ENCODE data around the gene CYP2S1. TPM values are rescaled to one million over a fixed set of nuclear protein-coding genes. Genes with fewer than 3 reads are reported as not detected.
"Not testable (repeated sequence)": the region's sequence is repeated elsewhere in the genome, so short reads cannot be mapped to it uniquely, and the experiment has no call there.

CYP2S1 gene
- total RNA-seq, 1 experiment from 2014 or later, result not detected

DNA sequence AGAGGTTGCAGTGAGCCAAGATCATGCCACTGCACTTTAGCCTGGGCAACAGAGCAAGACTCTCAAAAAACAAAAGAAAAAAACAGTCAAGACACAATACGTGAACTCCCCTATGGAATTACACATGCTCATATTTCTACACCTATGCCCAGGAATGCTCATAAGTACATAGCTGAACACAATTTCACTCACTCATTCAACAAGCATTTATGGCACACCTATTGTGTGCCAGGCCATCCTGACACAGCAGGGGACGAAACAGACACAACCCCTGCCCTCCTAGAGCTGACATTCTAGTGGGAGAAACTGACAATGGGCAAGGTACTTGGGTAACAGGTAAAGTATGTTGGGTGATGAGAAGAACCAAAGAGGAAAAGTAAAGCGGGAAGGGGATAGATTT lies 35.5 kb downstream of the CYP2S1 start:
- no peaks in the 10 kb centered on the region for H3K36me3 ChIP-seq (ENCODE audit: insufficient read depth, low read length)
- H3K79me2 ChIP-seq (ENCODE audit: low read length), result no peaks in the 10 kb centered on the region
- H2AFZ ChIP-seq (ENCODE audit: low read length), result no peak overlapping the region
- H3K27ac ChIP-seq (ENCODE audit: low read length), result no peak overlapping the region
- no peaks in the 10 kb centered on the region for H3K27me3 ChIP-seq (ENCODE audit: low read length)
- no peak for DNase-seq
- no peaks in the 10 kb centered on the region for H3K9me3 ChIP-seq (ENCODE audit: low read length)
- H3K4me2 ChIP-seq (ENCODE audit: low read depth, low read length, poor library complexity, severe bottlenecking), result no peak overlapping the region
- no peak overlapping the region for H3K9ac ChIP-seq (ENCODE audit: low read length)
- H4K20me1 ChIP-seq (ENCODE audit: insufficient read depth, low read depth, low read length), result no peaks in the 10 kb centered on the region
- H3K9me2 ChIP-seq (replicated peaks; ENCODE audit: insufficient read depth, low read length), result no peaks in the 10 kb centered on the region
- no peak overlapping the region for H3K4me3 ChIP-seq (ENCODE audit: low read length)
- no peaks in the 10 kb centered on the region for H3K4me1 ChIP-seq (ENCODE audit: low read length)

DNA sequence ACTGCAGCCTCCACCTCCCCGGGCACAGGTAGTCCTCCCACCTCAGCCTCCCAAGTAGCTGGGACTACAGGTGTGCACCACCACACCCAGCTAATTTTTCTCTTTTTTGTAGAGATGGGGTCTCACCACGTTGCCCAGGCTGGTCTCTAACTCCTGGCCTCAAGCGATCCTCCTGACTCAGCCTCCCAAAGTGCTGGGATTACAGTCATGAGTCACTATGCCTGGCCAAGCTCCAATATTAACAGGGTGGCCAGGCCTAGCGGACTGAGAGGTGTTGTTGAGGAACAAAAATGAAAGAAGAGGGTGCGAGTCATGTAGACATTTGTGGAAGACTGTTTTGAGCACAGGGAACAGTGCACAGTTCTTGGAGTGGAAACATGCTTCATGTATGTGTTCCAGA lies 36.3 kb downstream of the CYP2S1 start:
- not testable (repeated sequence) for H3K27ac ChIP-seq (ENCODE audit: low read length)

DNA sequence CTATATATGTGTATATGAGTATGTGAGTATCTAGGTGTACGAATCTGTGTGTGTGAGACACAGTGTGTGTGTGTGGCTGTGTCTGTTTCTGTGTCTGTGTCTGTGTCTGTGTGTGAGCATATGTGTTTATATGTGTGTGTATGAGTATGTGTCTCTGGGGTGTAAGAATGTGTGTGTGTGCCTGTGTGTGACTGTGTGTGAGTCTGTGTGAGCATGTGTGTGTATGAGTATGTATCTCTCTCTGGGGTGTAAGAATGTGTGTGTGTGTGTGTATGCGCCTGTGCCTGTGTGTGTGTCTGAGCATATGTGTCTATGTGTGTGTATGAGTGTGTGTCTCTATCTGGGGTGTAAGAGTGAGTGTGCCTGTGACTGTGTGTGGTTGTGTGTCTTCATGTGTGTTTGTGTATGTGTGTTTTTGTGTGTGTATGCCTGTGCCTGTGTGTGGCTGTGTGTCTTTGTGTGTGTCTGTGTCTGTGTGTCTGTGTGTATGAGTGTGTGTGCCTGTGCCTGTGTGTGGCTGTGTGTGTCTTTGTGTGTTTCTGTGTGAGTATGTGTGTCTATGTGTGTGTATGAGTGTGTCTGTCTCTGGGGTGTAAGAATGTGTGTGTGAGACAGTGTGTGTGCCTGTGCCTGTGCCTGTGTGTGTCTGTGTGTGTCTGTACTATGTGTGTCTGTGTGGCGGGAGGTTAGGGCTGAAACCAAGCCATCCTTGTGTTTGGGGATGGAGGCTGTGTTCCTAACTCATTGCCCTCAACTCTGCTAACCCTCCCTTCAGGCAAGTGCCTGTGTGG lies 37.2 kb downstream of the CYP2S1 start:
- Histone ChIP-seq H3K9ac (ENCODE audit: low read length) (no peak overlapping the region), H3K27ac (ENCODE audit: low read length) (no peak overlapping the region), H3K79me2 (ENCODE audit: low read length) (no peaks in the 10 kb centered on the region), H3K4me2 (ENCODE audit: low read depth, low read length, poor library complexity, severe bottlenecking) (no peak overlapping the region), H3K4me1 (ENCODE audit: low read length) (no peaks in the 10 kb centered on the region), H3K9me2 (replicated peaks; ENCODE audit: insufficient read depth, low read length) (no peaks in the 10 kb centered on the region), H3K9me3 (ENCODE audit: low read length) (no peaks in the 10 kb centered on the region), H2AFZ (ENCODE audit: low read length) (no peak overlapping the region), H3K4me3 (ENCODE audit: low read length) (no peak overlapping the region), H4K20me1 (ENCODE audit: insufficient read depth, low read depth, low read length) (no peaks in the 10 kb centered on the region), H3K27me3 (ENCODE audit: low read length) (no peaks in the 10 kb centered on the region), H3K36me3 (ENCODE audit: insufficient read depth, low read length) (no peaks in the 10 kb centered on the region)
- no peak for DNase-seq

More for the DNA sequence above, 36.3 kb downstream of the CYP2S1 start:
- H3K36me3 ChIP-seq (ENCODE audit: insufficient read depth, low read length); H3K4me1 ChIP-seq (ENCODE audit: low read length); H3K79me2 ChIP-seq (ENCODE audit: low read length); H4K20me1 ChIP-seq (ENCODE audit: insufficient read depth, low read depth, low read length); H3K4me2 ChIP-seq (ENCODE audit: low read depth, low read length, poor library complexity, severe bottlenecking); H3K27me3 ChIP-seq (ENCODE audit: low read length); H2AFZ ChIP-seq (ENCODE audit: low read length); DNase-seq; H3K4me3 ChIP-seq (ENCODE audit: low read length); H3K9me2 ChIP-seq (replicated peaks; ENCODE audit: insufficient read depth, low read length); H3K9ac ChIP-seq (ENCODE audit: low read length); H3K9me3 ChIP-seq (ENCODE audit: low read length): not testable (repeated sequence)

DNA sequence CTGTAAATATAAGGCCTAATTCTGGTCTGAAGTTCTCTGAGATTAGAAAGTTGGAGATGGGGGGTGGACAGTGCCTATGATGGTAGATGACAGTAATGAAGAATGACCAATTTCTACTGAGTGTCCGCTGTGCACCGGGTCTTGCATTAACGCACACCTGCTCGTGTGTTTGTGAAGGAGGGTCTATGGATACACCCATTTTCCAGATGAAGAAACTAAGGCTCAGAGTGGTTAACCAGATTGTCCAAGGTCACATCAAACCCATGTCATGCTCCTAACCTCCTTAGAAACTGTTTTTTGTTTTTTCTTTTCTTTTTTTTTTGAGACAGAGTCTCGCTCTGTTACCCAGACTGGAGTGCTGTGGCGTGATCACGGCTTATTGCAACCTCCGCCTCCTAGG lies 39.7 kb downstream of the CYP2S1 start:
- Histone ChIP-seq H3K9ac (ENCODE audit: low read length) (no peak overlapping the region), H3K9me2 (replicated peaks; ENCODE audit: insufficient read depth, low read length) (no peaks in the 10 kb centered on the region), H3K9me3 (ENCODE audit: low read length) (no peaks in the 10 kb centered on the region), H3K4me3 (ENCODE audit: low read length) (no peak overlapping the region), H3K79me2 (ENCODE audit: low read length) (no peaks in the 10 kb centered on the region), H3K27ac (ENCODE audit: low read length) (no peak overlapping the region), H3K36me3 (ENCODE audit: insufficient read depth, low read length) (no peaks in the 10 kb centered on the region), H4K20me1 (ENCODE audit: insufficient read depth, low read depth, low read length) (no peaks in the 10 kb centered on the region), H3K27me3 (ENCODE audit: low read length) (no peaks in the 10 kb centered on the region), H3K4me1 (ENCODE audit: low read length) (no peaks in the 10 kb centered on the region), H3K4me2 (ENCODE audit: low read depth, low read length, poor library complexity, severe bottlenecking) (no peak overlapping the region), H2AFZ (ENCODE audit: low read length) (no peak overlapping the region)
- no peak for DNase-seq

DNA sequence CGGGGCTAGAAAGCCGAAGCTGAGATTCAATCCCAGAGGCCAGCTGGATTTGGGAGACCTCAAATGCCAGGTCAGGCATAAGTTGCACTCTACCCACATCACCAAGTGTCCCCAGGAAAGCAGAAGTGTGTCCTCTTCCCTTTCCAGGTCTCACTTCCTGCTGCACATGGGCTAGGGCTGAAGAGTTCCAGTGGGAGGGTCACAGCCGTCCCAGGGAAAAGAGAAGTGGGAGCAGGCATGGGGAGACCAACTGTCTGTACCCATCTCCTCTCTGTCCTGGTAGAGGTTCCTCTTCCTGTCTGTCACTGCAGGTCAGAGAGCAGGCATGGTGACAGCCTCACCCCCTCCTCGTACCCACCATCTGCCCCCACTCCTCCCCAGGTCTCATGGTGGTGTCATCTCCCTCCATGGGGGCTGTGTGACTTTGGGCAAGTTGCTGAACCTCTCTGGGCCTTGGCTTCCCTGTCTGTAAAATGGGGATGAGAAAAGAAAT lies 40.8 kb downstream of the CYP2S1 start:
- H4K20me1 ChIP-seq (ENCODE audit: insufficient read depth, low read depth, low read length), result no peaks in the 10 kb centered on the region
- no peaks in the 10 kb centered on the region for H3K9me2 ChIP-seq (replicated peaks; ENCODE audit: insufficient read depth, low read length)
- no peak overlapping the region for H3K4me3 ChIP-seq (ENCODE audit: low read length)
- H3K4me1 ChIP-seq (ENCODE audit: low read length), result no peaks in the 10 kb centered on the region
- H3K4me2 ChIP-seq (ENCODE audit: low read depth, low read length, poor library complexity, severe bottlenecking), result no peak overlapping the region
- no peak overlapping the region for H3K9ac ChIP-seq (ENCODE audit: low read length)
- H3K79me2 ChIP-seq (ENCODE audit: low read length), result no peaks in the 10 kb centered on the region
- no peak overlapping the region for H2AFZ ChIP-seq (ENCODE audit: low read length)
- H3K27me3 ChIP-seq (ENCODE audit: low read length), result no peaks in the 10 kb centered on the region
- H3K27ac ChIP-seq (ENCODE audit: low read length), result no peak overlapping the region
- no peak for DNase-seq
- no peaks in the 10 kb centered on the region for H3K36me3 ChIP-seq (ENCODE audit: insufficient read depth, low read length)
- H3K9me3 ChIP-seq (ENCODE audit: low read length), result no peaks in the 10 kb centered on the region

DNA sequence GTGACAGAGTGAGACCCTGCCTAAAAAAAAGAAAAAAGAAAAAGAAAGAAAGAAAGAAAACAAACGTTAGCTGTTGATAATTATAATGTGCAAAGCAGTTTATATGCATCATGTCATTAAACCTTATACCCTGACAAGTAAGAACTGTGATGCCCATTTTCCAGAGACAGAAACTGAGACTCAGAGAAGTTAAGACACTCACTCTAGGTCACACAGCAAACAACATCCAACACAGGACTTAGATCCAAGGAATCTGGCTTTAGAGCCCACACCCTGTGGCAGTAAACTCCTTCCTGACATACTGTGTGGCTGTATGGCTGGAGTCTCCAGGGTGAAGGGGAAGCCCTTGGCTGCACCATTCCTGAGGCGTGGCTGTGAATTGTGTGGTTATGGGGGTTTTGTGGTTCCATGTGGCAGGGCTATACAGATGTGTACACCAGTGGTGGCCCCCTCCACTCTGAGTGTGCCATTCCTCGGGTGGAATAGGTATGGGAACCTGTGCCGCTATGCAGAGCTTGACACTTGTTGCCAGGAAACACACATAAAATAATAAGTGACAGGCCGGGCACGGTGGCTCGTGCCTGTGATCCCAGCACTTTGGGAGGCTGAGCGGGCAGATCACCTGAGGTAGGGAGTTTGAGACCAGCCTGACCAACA lies 41.6 kb downstream of the CYP2S1 start:
- no peaks in the 10 kb centered on the region for H3K9me2 ChIP-seq (replicated peaks; ENCODE audit: insufficient read depth, low read length)
- no peak overlapping the region for H3K4me3 ChIP-seq (ENCODE audit: low read length)

DNA sequence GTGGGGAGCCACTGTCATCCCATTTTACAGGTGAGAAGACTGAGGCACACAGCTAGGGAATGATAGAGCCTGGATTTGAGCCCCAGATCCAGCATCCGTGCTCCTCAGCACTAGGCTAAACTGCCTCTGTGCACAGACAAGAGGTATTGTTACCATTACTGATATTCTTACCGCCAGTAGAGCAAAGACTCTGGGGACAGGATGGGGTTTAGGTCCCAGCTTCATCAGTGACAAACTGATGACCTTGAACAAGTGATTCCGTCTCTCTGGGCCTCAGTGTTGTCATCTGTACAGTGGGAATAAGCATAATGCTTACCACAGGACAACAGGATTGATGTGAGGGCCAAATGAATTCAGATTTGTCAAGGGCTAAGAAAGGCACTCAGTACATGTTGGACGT lies 42.5 kb downstream of the CYP2S1 start:
- DNase-seq, result no peak
- no peaks in the 10 kb centered on the region for H4K20me1 ChIP-seq (ENCODE audit: insufficient read depth, low read depth, low read length)
- H3K36me3 ChIP-seq (ENCODE audit: insufficient read depth, low read length), result no peaks in the 10 kb centered on the region
- no peak overlapping the region for H3K4me2 ChIP-seq (ENCODE audit: low read depth, low read length, poor library complexity, severe bottlenecking)
- H3K4me1 ChIP-seq (ENCODE audit: low read length), result no peaks in the 10 kb centered on the region
- no peaks in the 10 kb centered on the region for H3K27me3 ChIP-seq (ENCODE audit: low read length)
- H3K79me2 ChIP-seq (ENCODE audit: low read length), result no peaks in the 10 kb centered on the region
- H3K9me3 ChIP-seq (ENCODE audit: low read length), result no peaks in the 10 kb centered on the region
- no peak overlapping the region for H3K4me3 ChIP-seq (ENCODE audit: low read length)
- no peak overlapping the region for H2AFZ ChIP-seq (ENCODE audit: low read length)
- no peak overlapping the region for H3K9ac ChIP-seq (ENCODE audit: low read length)
- H3K27ac ChIP-seq (ENCODE audit: low read length), result no peak overlapping the region
- no peaks in the 10 kb centered on the region for H3K9me2 ChIP-seq (replicated peaks; ENCODE audit: insufficient read depth, low read length)

More for the DNA sequence above, 41.6 kb downstream of the CYP2S1 start:
- no peak for DNase-seq
- no peaks in the 10 kb centered on the region for H3K36me3 ChIP-seq (ENCODE audit: insufficient read depth, low read length)
- H3K4me2 ChIP-seq (ENCODE audit: low read depth, low read length, poor library complexity, severe bottlenecking), result no peak overlapping the region
- H3K9ac ChIP-seq (ENCODE audit: low read length), result no peak overlapping the region
- no peaks in the 10 kb centered on the region for H4K20me1 ChIP-seq (ENCODE audit: insufficient read depth, low read depth, low read length)
- H3K9me3 ChIP-seq (ENCODE audit: low read length), result no peaks in the 10 kb centered on the region
- H3K27me3 ChIP-seq (ENCODE audit: low read length), result no peaks in the 10 kb centered on the region
- no peak overlapping the region for H3K27ac ChIP-seq (ENCODE audit: low read length)
- H2AFZ ChIP-seq (ENCODE audit: low read length), result no peak overlapping the region
- H3K79me2 ChIP-seq (ENCODE audit: low read length), result no peaks in the 10 kb centered on the region
- no peaks in the 10 kb centered on the region for H3K4me1 ChIP-seq (ENCODE audit: low read length)

DNA sequence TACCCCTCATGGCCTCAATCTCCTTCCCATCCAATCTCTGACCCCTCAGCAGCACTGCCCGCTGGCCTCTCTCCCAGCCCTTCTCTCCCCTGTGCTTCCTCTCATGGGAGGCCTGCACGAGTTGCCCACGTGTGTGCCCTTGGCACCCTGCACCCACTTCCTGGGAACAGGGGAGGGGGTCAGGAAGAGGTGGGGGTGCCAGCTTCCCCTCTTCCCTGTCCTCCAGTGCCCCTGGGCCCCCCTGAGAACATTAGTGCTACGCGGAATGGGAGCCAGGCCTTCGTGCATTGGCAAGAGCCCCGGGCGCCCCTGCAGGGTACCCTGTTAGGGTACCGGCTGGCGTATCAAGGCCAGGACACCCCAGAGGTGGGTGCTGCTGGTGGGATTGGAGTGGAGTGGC lies 45.2 kb downstream of the CYP2S1 start:
- Histone ChIP-seq H2AFZ (ENCODE audit: low read length) (no peak overlapping the region), H3K9me2 (replicated peaks; ENCODE audit: insufficient read depth, low read length) (no peaks in the 10 kb centered on the region)
- no peak for DNase-seq

More for the DNA sequence above, 45.2 kb downstream of the CYP2S1 start:
- no peaks in the 10 kb centered on the region for H3K36me3 ChIP-seq (ENCODE audit: insufficient read depth, low read length)
- no peaks in the 10 kb centered on the region for H3K9me3 ChIP-seq (ENCODE audit: low read length)
- H3K27ac ChIP-seq (ENCODE audit: low read length), result no peak overlapping the region
- H3K4me3 ChIP-seq (ENCODE audit: low read length), result no peak overlapping the region
- H3K4me2 ChIP-seq (ENCODE audit: low read depth, low read length, poor library complexity, severe bottlenecking), result no peak overlapping the region
- H3K9ac ChIP-seq (ENCODE audit: low read length), result no peak overlapping the region
- no peaks in the 10 kb centered on the region for H3K27me3 ChIP-seq (ENCODE audit: low read length)
- no peaks in the 10 kb centered on the region for H3K4me1 ChIP-seq (ENCODE audit: low read length)
- H4K20me1 ChIP-seq (ENCODE audit: insufficient read depth, low read depth, low read length), result no peaks in the 10 kb centered on the region
- H3K79me2 ChIP-seq (ENCODE audit: low read length), result no peaks in the 10 kb centered on the region
